Raji (cell line): ENCODE measurements around the gene INPP4B.

Source experiments
- POLR2A ChIP-seq: IDR thresholded peaks from 2 replicates; pipeline ENCODE4 v1.6.1; 2011; ENCODE audit warnings: low read depth, low read length, control low read depth; ENCODE audit not compliant: insufficient read depth

Gene INPP4B

DNA sequence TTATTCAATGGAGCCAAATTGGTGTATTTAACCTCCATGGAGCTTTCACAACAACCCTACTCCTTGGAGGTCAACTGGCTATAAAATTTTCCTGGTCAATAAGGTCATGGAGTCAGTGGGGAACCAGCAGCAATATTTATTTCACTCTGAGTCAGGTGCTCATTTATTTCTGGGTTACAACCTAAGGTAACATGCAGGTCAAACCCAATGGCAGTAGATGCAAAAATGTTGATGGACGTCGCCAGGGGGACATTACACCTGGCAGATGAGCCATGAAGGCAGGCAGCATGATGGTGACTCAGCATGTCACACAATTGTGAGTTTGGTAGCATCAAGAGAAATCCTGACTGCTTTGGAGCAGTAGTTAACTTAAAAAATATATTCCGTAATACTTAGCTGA lies 695.6 kb downstream of the INPP4B start:
- TF ChIP-seq POLR2A, result no peak

GRCh38 chr4:142144813-142145212 lies 701.3 kb downstream of the INPP4B start:
- TF ChIP-seq POLR2A, result no peak

DNA sequence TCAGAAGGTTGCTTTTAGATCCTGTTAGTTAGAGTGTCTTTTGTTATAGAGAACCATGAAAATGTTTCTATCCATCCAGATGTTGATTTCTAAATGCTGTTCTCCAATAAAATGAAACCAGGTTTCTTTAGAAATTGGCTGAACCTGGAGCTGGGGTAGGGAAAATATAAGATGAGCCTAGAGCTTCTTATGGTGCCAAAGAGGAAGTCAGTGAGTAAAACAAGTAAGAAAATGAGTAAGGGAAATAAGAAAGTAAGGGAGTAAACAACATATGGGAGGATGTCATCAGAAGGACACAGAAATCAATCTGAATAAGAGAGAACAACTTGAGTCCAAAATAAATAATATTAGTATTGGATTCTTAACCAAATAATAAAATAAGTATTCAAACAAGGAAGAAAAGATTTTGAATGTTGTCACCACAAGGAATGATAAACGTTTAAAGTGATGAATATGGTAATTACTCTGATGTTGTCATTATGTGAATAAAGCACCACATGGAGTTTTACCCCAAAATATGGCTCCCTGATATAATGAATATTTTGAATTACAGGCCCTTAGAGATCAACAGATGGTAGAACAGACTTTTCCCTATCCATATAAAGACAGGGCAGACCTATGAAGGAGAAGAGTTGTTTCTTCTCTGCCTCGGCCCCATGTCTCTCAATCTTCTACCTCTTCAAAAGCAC lies 703.6 kb downstream of the INPP4B start:
- TF ChIP-seq POLR2A, result no peak

DNA sequence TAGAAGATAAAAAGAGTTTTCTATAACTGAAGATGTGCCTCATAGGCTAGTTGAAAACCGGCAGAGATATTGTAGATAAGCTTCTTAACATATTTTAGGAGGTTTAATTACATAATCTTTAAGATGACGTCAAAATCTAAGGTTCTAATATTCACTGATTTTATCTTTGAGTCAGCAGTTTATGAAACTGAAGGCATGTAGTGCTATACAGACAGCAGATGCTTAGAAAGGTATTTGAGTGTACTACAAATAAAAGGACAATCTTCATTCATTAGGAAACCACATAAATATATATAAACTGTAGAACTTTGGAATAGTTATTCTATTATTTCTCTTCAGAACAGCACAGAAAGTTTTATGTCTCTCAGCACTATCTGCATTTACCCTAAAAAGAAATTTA lies 704.9 kb downstream of the INPP4B start:
- no peak for TF ChIP-seq POLR2A

DNA sequence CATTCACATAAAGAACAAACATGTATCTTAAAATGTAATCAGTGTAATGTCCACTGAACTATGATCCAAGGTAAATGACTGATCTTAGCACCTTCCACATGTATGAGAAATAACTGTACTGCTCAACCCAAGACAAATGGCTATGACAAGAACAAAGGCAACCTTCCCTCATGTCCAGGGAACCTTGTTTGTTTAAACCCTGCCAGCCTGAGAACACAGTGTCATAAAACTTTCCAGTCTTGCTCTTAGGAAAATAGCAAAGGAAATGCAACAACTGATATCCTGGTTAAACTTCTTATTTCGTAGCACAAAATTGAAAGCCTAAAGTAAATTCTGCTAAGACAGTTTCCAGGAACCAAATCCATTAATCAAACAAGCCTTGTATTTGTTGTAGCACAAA lies 715.4 kb downstream of the INPP4B start:
- TF ChIP-seq POLR2A, result no peak

DNA sequence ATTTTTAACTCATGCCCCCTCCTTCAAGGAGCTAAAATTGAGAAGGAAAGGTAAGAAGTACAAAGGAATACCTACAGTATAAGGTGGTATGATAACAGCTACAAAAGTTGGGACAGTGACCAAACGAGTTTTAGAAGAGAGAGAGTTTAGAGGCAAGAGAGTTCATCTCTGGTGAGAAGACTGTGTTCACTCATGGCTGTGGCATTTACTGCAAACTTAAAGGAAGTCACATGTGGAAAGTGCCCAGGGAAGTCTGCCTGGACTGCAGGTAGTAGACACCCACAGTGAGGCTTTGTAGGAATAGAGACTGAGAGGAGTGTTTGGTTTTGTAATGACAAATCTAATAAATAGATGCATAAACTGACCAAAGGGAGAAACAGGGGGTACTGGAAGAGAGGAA lies 716.2 kb downstream of the INPP4B start:
- no peak for TF ChIP-seq POLR2A

DNA sequence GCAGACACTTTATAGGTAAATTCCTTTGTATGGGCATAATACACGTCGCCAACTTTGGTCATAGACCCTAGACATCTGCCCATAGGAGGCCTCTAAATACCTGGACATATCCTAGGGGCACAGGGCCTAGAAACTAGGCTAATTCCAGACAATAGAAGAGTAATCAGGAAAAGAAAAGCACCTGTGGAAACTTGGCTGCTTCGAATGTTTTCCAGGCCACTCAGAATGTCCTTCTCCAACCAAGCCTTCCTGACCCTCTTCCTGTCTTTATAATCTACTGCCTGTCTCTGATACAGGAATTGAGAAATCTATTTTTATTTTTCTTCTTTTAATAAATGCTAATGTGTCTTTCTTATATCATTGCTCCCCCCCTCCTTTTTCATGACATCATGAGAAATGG lies 716.6 kb downstream of the INPP4B start:
- TF ChIP-seq POLR2A, result no peak

DNA sequence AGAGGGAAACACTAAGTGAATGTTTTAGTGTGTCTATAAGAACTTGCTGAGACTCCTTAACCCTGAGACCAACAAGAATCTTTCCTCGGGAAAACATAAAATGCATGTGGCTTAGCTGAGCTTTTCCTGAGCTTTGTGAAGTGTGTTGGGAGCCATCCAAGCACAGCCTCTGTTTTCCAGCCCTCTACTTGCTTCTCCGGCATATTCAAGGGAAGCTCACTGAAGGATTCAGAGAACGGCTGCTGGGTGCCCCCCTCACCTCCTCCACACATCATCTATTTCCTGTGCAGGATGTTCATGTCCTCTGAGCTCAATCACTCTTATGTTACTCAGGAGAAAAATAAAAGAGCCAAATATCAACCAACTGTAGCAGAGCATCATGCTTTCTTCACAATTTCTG lies 717.6 kb downstream of the INPP4B start:
- no peak for TF ChIP-seq POLR2A

DNA sequence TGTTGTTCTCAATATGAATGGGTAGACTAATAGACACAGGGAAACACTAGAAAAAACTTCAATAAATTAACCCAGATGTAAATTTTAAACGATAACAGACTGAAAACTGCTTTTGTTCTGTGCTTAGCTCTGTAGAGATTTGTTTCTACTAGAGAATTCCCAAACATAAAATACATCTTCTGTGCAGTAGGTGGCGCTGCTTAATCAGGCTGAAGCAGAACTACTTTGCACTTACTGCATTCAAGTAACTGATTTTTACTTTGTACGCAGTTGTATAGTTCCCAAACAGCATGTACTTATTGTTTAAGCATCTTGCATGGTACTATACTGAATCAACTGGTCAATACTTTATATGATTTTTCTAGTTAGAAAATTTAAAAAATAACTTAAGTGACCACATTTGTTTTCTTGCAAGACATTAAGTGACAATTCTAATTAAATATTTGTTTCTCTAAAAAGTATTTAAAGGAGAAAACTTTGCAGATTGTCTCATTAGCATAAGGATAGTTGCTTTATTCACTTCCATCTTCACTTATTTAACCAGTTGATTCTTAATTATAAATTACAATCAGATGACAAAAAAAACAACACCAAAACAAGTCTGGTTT lies 719.1 kb downstream of the INPP4B start:
- TF ChIP-seq POLR2A, result no peak

DNA sequence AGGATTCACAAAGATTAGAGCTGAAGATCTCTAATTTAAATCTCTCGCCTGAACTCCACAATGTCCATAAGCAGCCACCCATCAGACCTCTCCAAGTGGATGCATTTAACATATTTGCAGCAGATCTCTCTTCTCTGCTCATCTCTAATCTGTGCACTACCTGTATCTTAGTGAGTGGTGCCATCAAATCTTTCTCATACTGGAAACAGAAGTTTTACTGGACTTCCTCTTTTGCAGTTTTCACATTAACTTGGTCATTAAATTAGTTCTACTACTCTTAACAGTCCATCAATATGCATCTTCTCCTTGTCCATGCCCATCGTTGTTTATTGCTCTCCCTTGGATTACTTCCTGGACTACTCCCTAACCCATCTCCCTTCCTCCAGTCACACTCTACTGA lies 721.2 kb downstream of the INPP4B start:
- no peak for TF ChIP-seq POLR2A

DNA sequence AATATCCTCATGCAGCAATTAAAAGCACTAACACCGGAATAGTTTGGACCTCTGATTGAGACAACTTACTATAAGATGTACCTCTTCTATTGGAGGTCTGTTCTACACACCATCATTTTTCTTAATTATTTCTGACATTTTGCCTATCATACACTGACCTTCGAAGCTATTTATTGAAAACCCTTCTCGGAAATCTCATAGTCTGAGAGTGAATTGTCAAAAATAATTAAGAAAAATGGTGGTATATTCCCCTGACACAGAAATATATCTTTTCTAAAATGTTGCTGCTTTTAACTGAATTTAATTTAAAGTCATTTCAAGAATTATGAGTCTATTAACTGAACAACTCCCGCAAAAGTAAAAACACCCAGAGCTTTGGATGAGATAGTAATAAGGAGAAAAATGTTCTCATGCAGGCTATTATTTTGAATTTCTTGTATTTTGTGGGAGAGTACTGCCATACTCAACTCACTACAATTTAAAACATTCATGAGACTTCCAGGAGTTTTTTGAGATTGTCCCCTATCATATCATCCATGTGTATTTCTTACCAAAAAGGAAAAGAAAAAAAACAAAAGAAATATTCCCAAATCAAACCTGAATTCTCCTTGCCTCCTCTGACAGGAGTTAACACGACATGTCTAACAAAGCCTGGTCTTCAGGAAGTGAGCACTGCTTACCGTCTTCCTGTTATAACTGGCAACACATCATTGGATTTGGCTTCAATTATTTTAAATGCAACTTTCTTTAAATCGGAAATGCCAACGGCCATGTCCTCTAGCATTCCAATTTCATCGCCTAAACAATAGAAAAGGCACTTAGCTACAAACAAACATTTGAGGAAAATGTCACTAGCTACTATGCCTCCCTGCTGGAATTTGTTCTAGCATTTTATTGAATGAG lies 724.4 kb downstream of the INPP4B start:
- TF ChIP-seq POLR2A, result no peak

GRCh38 chr4:142120921-142121320 lies 725.2 kb downstream of the INPP4B start:
- TF ChIP-seq POLR2A, result no peak

- TF ChIP-seq POLR2A, result no peak
These were observed 733.6 kb downstream of the INPP4B start for GRCh38 chr4:142112451-142112850.

DNA sequence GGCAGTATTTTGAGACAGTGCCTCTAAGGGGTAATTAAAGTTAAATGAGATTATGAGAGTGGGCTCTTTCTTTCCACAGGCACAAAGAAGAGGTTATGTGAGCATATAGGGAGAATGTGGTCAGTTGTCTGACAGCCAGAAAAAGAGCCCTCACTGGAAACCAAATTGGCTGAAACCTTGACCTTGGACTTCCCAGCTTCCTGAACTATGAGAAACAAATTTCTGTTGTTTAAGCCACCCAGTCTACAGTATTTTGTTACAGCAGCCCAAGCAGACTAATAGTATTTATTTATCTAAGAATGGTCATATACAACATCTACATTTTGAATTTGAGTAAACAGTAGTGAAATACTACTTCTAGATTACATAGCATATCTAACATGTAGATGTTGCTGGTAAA lies 736.0 kb downstream of the INPP4B start:
- TF ChIP-seq POLR2A, result no peak

DNA sequence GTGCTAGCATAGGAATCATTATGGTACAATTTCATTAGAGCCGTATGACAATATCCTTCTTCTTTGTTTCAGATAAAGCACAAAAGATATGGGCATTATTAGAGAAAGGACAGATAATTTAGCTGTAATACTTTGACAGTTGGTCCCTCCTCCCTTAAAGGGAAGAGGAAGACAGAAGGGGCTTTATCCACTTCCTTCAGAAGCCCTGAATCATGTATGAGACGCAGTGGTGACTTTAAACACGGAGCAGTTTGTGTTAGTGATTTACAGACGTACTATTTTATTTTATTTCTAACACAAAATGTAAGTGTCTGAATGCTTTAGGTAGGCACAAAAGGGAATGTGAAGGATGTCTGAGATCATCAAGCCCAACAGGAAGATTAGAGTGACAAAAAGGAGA lies 742.1 kb downstream of the INPP4B start:
- TF ChIP-seq POLR2A, result no peak

- TF ChIP-seq POLR2A, result no peak
These were observed 744.7 kb downstream of the INPP4B start for GRCh38 chr4:142101401-142101800.
